Measurements from ENCODE around the gene APBA2. TPM values are rescaled to one million over a fixed set of nuclear protein-coding genes. Genes with fewer than 3 reads are reported as not detected.

Gene APBA2
- total RNA-seq, 4 donors from 2014 or later = 1.6 to 8.2 (median 2.5) TPM

- in situ Hi-C loops (cut with MboI; ENCODE audit: low pct_ligation_motif_present in 1 of 4, low pct_unique_long_range_greater_than_20kb in 1 of 4, low sequenced_read_pairs in 3 of 4) = no loop called here
- no peaks in the 10 kb centered on the region for H3K27me3 ChIP-seq
- DNase-seq = no peak
- intact Hi-C loops (cut with DNase I; ENCODE audit: low total_unique reads) = no loop called here
- H3K36me3 ChIP-seq = no peaks in the 10 kb centered on the region
- no peak overlapping the region for H3K4me3 ChIP-seq
- no peak overlapping the region for H3K27ac ChIP-seq
- 74% methylated on average over 11 of the region's 11 CpGs; no CpG with 5 or more reads in 1 of the 2 donors for WGBS, 2 donors (ENCODE audit: low coverage in 1 of 2)
- H3K4me1 ChIP-seq = no peaks in the 10 kb centered on the region
- no peaks in the 10 kb centered on the region for H3K9me3 ChIP-seq
- TF ChIP-seq POLR2A (IDR thresholded peaks at IDR 0.05) (no peak), POLR2AphosphoS5 (IDR thresholded peaks at IDR 0.05) (no peak)
- TF ChIP-seq, protein P1, sequence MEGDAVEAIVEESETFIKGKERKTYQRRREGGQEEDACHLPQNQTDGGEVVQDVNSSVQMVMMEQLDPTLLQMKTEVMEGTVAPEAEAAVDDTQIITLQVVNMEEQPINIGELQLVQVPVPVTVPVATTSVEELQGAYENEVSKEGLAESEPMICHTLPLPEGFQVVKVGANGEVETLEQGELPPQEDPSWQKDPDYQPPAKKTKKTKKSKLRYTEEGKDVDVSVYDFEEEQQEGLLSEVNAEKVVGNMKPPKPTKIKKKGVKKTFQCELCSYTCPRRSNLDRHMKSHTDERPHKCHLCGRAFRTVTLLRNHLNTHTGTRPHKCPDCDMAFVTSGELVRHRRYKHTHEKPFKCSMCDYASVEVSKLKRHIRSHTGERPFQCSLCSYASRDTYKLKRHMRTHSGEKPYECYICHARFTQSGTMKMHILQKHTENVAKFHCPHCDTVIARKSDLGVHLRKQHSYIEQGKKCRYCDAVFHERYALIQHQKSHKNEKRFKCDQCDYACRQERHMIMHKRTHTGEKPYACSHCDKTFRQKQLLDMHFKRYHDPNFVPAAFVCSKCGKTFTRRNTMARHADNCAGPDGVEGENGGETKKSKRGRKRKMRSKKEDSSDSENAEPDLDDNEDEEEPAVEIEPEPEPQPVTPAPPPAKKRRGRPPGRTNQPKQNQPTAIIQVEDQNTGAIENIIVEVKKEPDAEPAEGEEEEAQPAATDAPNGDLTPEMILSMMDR (IDR thresholded peaks at IDR 0.05) = no peak
Measured at GRCh38 chr15:29071232-29071881, 185.6 kb downstream of the APBA2 start.

- TF ChIP-seq, protein P1 (IDR thresholded peaks at IDR 0.05) = no peak
- no peak for TF ChIP-seq POLR2A (IDR thresholded peaks at IDR 0.05)
- TF ChIP-seq POLR2AphosphoS5 (IDR thresholded peaks at IDR 0.05) = no peak
- no peak for TF ChIP-seq EP300 (IDR thresholded peaks at IDR 0.05; ENCODE audit: low read depth)
- DNase-seq = no peak
- in situ Hi-C loops (cut with MboI; ENCODE audit: low pct_ligation_motif_present in 1 of 4, low pct_unique_long_range_greater_than_20kb in 1 of 4, low sequenced_read_pairs in 3 of 4) = no loop called here
Measured at GRCh38 chr15:29071882-29072273, 186.1 kb downstream of the APBA2 start.

DNA sequence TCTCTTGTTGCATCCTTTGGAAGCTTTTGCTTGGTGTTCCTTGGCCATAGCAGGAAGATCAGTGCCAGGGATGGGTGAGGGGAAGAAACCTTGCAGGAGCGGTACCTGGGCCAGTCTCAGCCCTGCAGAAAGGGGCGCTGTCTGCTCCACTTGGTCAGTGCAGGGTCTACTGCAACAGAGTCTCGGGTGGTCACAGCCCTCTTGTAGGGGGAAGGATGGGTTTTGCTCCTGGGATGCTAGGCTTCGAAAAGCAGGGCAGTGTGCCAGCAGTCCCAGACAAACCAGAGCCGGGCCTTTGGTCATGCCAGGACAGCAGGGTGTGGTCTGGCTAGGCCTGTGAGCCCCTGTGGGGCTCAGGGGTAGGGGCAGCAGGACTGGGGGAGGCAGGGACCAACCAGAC is 186.7 kb downstream of the APBA2 start:
- intact Hi-C loops (cut with DNase I; ENCODE audit: low total_unique reads) (no loop called here), in situ Hi-C loops (cut with MboI; ENCODE audit: low pct_ligation_motif_present in 1 of 4, low pct_unique_long_range_greater_than_20kb in 1 of 4, low sequenced_read_pairs in 3 of 4) (no loop called here)
- Histone ChIP-seq H3K27me3 (no peaks in the 10 kb centered on the region), H3K36me3 (no peaks in the 10 kb centered on the region), H3K4me1 (no peaks in the 10 kb centered on the region), H3K9me3 (no peaks in the 10 kb centered on the region), H3K27ac (no peak overlapping the region), H3K4me3 (no peak overlapping the region)
- DNase-seq = no peak
- TF ChIP-seq POLR2A (IDR thresholded peaks at IDR 0.05) = no peak
- TF ChIP-seq, protein P1 (IDR thresholded peaks at IDR 0.05) = no peak
- no peak for TF ChIP-seq POLR2AphosphoS5 (IDR thresholded peaks at IDR 0.05)
- 60 to 83% methylated on average over 2 to 5 of the region's 5 CpGs for WGBS, 2 donors (ENCODE audit: low coverage in 1 of 2)

More at GRCh38 chr15:29071882-29072273, 186.1 kb downstream of the APBA2 start:
- H3K36me3 ChIP-seq = no peaks in the 10 kb centered on the region
- intact Hi-C loops (cut with DNase I; ENCODE audit: low total_unique reads) = no loop called here
- H3K27me3 ChIP-seq = no peaks in the 10 kb centered on the region
- no peaks in the 10 kb centered on the region for H3K4me1 ChIP-seq
- H3K27ac ChIP-seq = no peak overlapping the region
- no peak overlapping the region for H3K4me3 ChIP-seq
- WGBS, 2 donors (ENCODE audit: low coverage in 1 of 2) = 82 to 100% methylated on average over 1 to 7 of the region's 7 CpGs
- H3K9me3 ChIP-seq = no peaks in the 10 kb centered on the region

GRCh38 chr15:29074045-29074444 is 188.3 kb downstream of the APBA2 start:
- 59 to 82% methylated on average over 3 to 4 of the region's 4 CpGs for WGBS, 2 donors (ENCODE audit: low coverage in 1 of 2)
- Histone ChIP-seq H3K9me3 (no peaks in the 10 kb centered on the region), H3K36me3 (no peaks in the 10 kb centered on the region), H3K27me3 (no peaks in the 10 kb centered on the region), H3K4me3 (no peak overlapping the region), H3K27ac (no peak overlapping the region), H3K4me1 (no peaks in the 10 kb centered on the region)
- intact Hi-C loops (cut with DNase I; ENCODE audit: low total_unique reads) (no loop called here), in situ Hi-C loops (cut with MboI; ENCODE audit: low pct_ligation_motif_present in 1 of 4, low pct_unique_long_range_greater_than_20kb in 1 of 4, low sequenced_read_pairs in 3 of 4) (no loop called here)
- no peak for DNase-seq
- no peak for TF ChIP-seq POLR2AphosphoS5 (IDR thresholded peaks at IDR 0.05)

- H3K4me3 ChIP-seq = no peak overlapping the region
- no peaks in the 10 kb centered on the region for H3K27me3 ChIP-seq
- no peak for DNase-seq
- no peaks in the 10 kb centered on the region for H3K36me3 ChIP-seq
- H3K9me3 ChIP-seq = no peaks in the 10 kb centered on the region
- WGBS, 2 donors (ENCODE audit: low coverage in 1 of 2) = 73 to 83% methylated on average over 3 to 10 of the region's 10 CpGs
- in situ Hi-C loops (cut with MboI; ENCODE audit: low pct_ligation_motif_present in 1 of 4, low pct_unique_long_range_greater_than_20kb in 1 of 4, low sequenced_read_pairs in 3 of 4) = no loop called here
- intact Hi-C loops (cut with DNase I; ENCODE audit: low total_unique reads) = no loop called here
- no peak for TF ChIP-seq POLR2AphosphoS5 (IDR thresholded peaks at IDR 0.05)
- no peak for TF ChIP-seq EP300 (IDR thresholded peaks at IDR 0.05; ENCODE audit: low read depth)
- no peak for TF ChIP-seq POLR2A (IDR thresholded peaks at IDR 0.05)
- TF ChIP-seq, protein P1 (IDR thresholded peaks at IDR 0.05) = no peak
- H3K4me1 ChIP-seq = no peaks in the 10 kb centered on the region
- H3K27ac ChIP-seq = no peak overlapping the region
Measured at GRCh38 chr15:29078541-29078940, 192.8 kb downstream of the APBA2 start.

Data from transverse colon (tissue), 4 donors.